Measurements from ENCODE around the gene NFIX. TPM values are rescaled to one million over a fixed set of nuclear protein-coding genes. Genes with fewer than 3 reads are reported as not detected.

Gene NFIX
- total RNA-seq, 1 donor from 2014 or later: 118 TPM

DNA sequence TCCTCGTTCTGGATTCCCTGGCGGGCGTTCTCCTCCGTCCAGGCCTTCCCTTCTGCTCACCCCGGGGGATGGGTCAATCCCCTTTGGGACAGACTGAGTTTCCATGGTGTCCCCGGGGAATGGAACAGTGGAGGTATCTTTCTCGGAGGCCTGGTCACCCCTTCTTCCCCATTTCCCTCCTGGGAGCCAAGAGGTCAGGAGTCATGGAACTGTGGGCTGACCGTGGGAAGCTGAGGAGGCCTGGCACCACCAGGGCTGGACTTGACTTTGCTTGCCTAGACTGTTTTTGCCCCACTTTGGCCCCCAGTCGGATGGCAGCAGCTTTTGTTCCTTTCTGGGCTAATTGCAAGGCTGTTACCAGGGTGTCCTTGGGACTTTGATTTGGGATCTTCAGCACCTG, 124.8 kb downstream of the NFIX start:
- Histone ChIP-seq H3K27ac (replicated peaks) (no peak overlapping the region), H3K9me3 (replicated peaks) (no peaks in the 10 kb centered on the region), H3K4me1 (peaks cover 57% of the 10 kb centered on the region), H3K27me3 (ENCODE audit: low read depth) (no peaks in the 10 kb centered on the region), H3K36me3 (no peaks in the 10 kb centered on the region), H3K4me3 (peak overlapping the region; percentile 87)
- no peak for DNase-seq
- intact Hi-C loops (cut with micrococcal nuclease): no loop called here
- no peak for TF ChIP-seq CTCF (IDR thresholded peaks at IDR 0.05; ENCODE audit: borderline replicate concordance)

DNA sequence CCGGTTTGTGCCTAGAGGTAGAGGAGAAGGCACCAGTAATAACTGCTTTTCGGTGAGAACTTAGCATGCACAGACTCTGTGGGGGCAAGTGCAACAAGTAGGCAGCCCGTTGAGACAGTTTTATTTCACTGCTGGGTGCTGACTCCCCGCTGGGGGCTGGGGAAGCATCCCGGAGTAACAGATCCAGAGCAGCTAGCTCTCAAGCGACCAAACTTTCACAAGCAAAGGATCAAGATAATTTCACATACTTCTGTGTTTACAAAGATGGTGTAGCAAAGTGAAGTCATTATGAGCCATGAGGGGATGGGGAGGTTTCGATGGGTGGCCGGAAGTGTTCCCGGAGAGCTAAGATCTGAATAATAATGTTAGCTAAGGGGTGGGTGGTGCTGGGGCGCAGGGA, 125.5 kb downstream of the NFIX start:
- H3K4me3 ChIP-seq: no peak overlapping the region
- no peak for DNase-seq
- peaks cover 49% of the 10 kb centered on the region for H3K4me1 ChIP-seq
- no peak for TF ChIP-seq CTCF (IDR thresholded peaks at IDR 0.05; ENCODE audit: borderline replicate concordance)
- H3K27me3 ChIP-seq (ENCODE audit: low read depth): no peaks in the 10 kb centered on the region
- no peak overlapping the region for H3K27ac ChIP-seq (replicated peaks)
- H3K9me3 ChIP-seq (replicated peaks): no peaks in the 10 kb centered on the region
- H3K36me3 ChIP-seq: no peaks in the 10 kb centered on the region
- intact Hi-C loops (cut with micrococcal nuclease): no loop called here

DNA sequence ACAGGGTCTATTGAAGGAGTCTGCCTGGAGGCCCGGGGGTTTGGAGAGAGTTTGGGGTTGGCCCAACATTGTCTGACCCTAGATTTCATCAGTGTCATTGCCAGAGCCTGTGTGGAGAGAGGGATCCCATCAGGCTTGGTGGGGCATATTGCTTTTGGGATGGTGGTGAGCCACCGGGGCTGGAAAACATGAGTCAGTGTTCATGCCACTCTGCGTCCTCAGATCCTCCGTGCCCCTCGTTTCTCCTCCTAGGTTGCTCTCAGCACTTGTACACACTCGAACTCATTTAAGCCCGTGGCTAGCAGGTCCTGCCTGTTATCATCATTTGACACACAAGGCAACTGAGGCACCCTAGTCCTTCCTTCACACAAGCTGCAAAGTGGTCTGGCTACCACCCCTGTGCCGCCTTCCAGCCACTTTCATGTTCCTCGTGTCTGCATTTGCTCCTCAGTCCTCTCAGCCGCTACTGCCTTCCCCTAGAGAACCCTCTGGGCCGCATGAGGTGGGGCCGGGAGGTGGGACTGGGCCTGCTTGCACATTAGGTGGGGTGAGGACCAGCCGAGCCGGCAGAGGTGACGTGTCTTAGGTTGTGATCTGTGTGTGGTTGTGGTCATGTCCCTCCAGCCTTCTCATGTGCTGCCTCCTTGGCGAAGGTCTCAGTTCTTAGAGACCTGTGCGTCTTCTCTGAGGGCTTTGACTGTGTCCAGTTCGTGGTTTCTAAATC, 126.4 kb downstream of the NFIX start:
- H3K27ac ChIP-seq (replicated peaks): no peak overlapping the region
- no peak for TF ChIP-seq CTCF (IDR thresholded peaks at IDR 0.05; ENCODE audit: borderline replicate concordance)
- no peaks in the 10 kb centered on the region for H3K36me3 ChIP-seq
- no peak for DNase-seq
- H3K27me3 ChIP-seq (ENCODE audit: low read depth): no peaks in the 10 kb centered on the region
- H3K9me3 ChIP-seq (replicated peaks): no peaks in the 10 kb centered on the region
- H3K4me3 ChIP-seq: no peak overlapping the region
- H3K4me1 ChIP-seq: peaks cover 42% of the 10 kb centered on the region
- intact Hi-C loops (cut with micrococcal nuclease): no loop called here

GRCh38 chr19:13122275-13122878, 127.1 kb downstream of the NFIX start:
- Histone ChIP-seq H3K36me3 (no peaks in the 10 kb centered on the region), H3K9me3 (replicated peaks) (no peaks in the 10 kb centered on the region), H3K27ac (replicated peaks) (no peak overlapping the region), H3K4me3 (no peak overlapping the region), H3K4me1 (peaks cover 35% of the 10 kb centered on the region), H3K27me3 (ENCODE audit: low read depth) (no peaks in the 10 kb centered on the region)
- TF ChIP-seq CTCF (IDR thresholded peaks at IDR 0.05; ENCODE audit: borderline replicate concordance): no peak
- intact Hi-C loops (cut with micrococcal nuclease): no loop called here
- no peak for DNase-seq

- DNase-seq: no peak
- peaks cover 39% of the 10 kb centered on the region for H3K4me1 ChIP-seq
- intact Hi-C loops (cut with micrococcal nuclease): no loop called here
- no peak overlapping the region for H3K4me3 ChIP-seq
- no peaks in the 10 kb centered on the region for H3K27me3 ChIP-seq (ENCODE audit: low read depth)
- H3K27ac ChIP-seq (replicated peaks): no peak overlapping the region
- TF ChIP-seq CTCF (IDR thresholded peaks at IDR 0.05; ENCODE audit: borderline replicate concordance): no peak
- no peaks in the 10 kb centered on the region for H3K36me3 ChIP-seq
- H3K9me3 ChIP-seq (replicated peaks): no peaks in the 10 kb centered on the region
Observed at GRCh38 chr19:13122980-13123957, 128.0 kb downstream of the NFIX start.

Measured in left ventricle myocardium inferior (tissue), 1 donor.